Measurements from ENCODE around the gene KREMEN2.
A peak's percentile ranks its signal among the peaks of the same experiment; 100 is the strongest.

KREMEN2 gene

GRCh38 chr16:2980227-2981176, 16.4 kb downstream of the KREMEN2 start, which contains the start of gene PKMYT1:
Gene PKMYT1, minus strand, starts transcription at chr16:2980446. Its CDS starts 789 bp downstream, at chr16:2979657.
- DNase-seq: peak; percentile 86 to 92 (median 89)

GRCh38 chr16:2981177-2981898, 17.3 kb downstream of the KREMEN2 start:
- DNase-seq: no peak

- no peak for DNase-seq
Measured at GRCh38 chr16:2981899-2982250, 17.8 kb downstream of the KREMEN2 start.

GRCh38 chr16:2982402-2982801, 18.3 kb downstream of the KREMEN2 start:
- DNase-seq: no peak

- peak; percentile 38 to 55 (median 45) for DNase-seq
Measured at GRCh38 chr16:2983706-2984136, 19.6 kb downstream of the KREMEN2 start.

- no peak for DNase-seq
Measured at GRCh38 chr16:2985462-2985861, 21.4 kb downstream of the KREMEN2 start.

- no peak for DNase-seq
Measured at GRCh38 chr16:2985893-2986355, 21.8 kb downstream of the KREMEN2 start.

GRCh38 chr16:2986623-2987188, 22.6 kb downstream of the KREMEN2 start:
- DNase-seq: no peak

GRCh38 chr16:2987286-2987685, 23.2 kb downstream of the KREMEN2 start:
- no peak for DNase-seq

- DNase-seq: no peak
Measured at GRCh38 chr16:2987833-2988232, 23.8 kb downstream of the KREMEN2 start.

GRCh38 chr16:2988590-2989099, 24.6 kb downstream of the KREMEN2 start:
- no peak for DNase-seq

- no peak for DNase-seq
Measured at GRCh38 chr16:2990891-2991290, 26.8 kb downstream of the KREMEN2 start.

GRCh38 chr16:2991566-2992261, 27.6 kb downstream of the KREMEN2 start:
- DNase-seq: no peak

GRCh38 chr16:2992383-2993081, 28.5 kb downstream of the KREMEN2 start:
- DNase-seq: no peak

GRCh38 chr16:2996298-2996697, 32.2 kb downstream of the KREMEN2 start:
- DNase-seq: no peak

GRCh38 chr16:2999929-3000328, 35.9 kb downstream of the KREMEN2 start:
- DNase-seq: no peak

GRCh38 chr16:3000540-3000939, 36.5 kb downstream of the KREMEN2 start:
- no peak for DNase-seq

- DNase-seq: no peak
Measured at GRCh38 chr16:3001316-3001715, 37.2 kb downstream of the KREMEN2 start.

- DNase-seq: peak; percentile 87 to 94 (median 90)
Measured at GRCh38 chr16:3003582-3004270, 39.7 kb downstream of the KREMEN2 start.

GRCh38 chr16:3004319-3004718, 40.2 kb downstream of the KREMEN2 start:
- DNase-seq: peak in 1 of 4 experiments; percentile 12

GRCh38 chr16:3004781-3005284, 40.8 kb downstream of the KREMEN2 start:
- DNase-seq: no peak

Data from activated naive CD4-positive, alpha-beta T cell (primary cell).